GM10248 (cell line): ENCODE data around the gene SCAMP5.

ENCODE experiments used
- CTCF ChIA-PET: fragments of 300-600 bp; sonication (Branson Sonifier 250); formaldehyde crosslinking; extraction: SDS; loops from one replicate; lab custom pipeline; 2021; ENCODE audit warnings: antibody characterized with exemption; lab: Yijun Ruan, JAX
- POLR2A ChIA-PET: fragments of 350-650 bp; sonication (Branson Sonifier 250); formaldehyde crosslinking; extraction: SDS; loops from one replicate; lab custom pipeline; 2020; ENCODE audit warnings: antibody characterized with exemption; lab: Yijun Ruan, JAX
- DNase-seq: peaks from one replicate; pipeline ENCODE4 v3.0.0; 2012; ENCODE audit errors: extremely low spot score
- TF ChIP-seq, protein P1 (sequence below): IDR thresholded peaks from 2 replicates; pipeline ENCODE4 v1.5.1; 2012; ENCODE audit warnings: mild to moderate bottlenecking, low read depth; ENCODE audit errors: extremely low read depth, missing control alignments, control extremely low read depth

The SCAMP5 gene

DNA sequence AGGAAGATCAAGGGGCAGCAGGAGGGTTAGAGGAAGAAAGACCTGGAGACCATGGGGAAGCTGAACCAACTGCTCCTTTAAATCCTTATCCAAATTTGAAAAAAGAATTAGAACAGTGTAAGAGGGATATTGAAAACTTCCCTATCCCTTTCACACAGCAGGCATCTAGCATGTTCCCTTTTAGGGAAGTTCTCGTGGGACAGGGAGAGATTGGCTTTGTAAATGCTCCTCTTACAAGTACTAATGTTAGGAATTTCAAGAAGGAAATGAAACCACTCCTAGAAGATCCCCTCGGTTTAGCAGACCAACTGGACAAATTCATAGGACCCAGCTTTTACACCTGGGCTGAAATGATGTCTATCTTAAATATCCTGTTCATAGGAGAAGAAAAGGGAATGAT lies 69.5 kb downstream of the SCAMP5 start:
- TF ChIP-seq, protein P1, sequence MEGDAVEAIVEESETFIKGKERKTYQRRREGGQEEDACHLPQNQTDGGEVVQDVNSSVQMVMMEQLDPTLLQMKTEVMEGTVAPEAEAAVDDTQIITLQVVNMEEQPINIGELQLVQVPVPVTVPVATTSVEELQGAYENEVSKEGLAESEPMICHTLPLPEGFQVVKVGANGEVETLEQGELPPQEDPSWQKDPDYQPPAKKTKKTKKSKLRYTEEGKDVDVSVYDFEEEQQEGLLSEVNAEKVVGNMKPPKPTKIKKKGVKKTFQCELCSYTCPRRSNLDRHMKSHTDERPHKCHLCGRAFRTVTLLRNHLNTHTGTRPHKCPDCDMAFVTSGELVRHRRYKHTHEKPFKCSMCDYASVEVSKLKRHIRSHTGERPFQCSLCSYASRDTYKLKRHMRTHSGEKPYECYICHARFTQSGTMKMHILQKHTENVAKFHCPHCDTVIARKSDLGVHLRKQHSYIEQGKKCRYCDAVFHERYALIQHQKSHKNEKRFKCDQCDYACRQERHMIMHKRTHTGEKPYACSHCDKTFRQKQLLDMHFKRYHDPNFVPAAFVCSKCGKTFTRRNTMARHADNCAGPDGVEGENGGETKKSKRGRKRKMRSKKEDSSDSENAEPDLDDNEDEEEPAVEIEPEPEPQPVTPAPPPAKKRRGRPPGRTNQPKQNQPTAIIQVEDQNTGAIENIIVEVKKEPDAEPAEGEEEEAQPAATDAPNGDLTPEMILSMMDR = no peak
- ChIA-PET CTCF (interaction anchor here (1.4 to 3.2 kb wide), 2 partner anchors 10 to 136 kb away, joined by 3 to 16 read pairs; partner anchors contain the start of gene C15orf39), POLR2A (interaction anchor here (0.6 kb wide), 1 partner anchor 56 kb away, joined by 4 read pairs; no protein-coding TSS in a partner anchor)
- DNase-seq = no peak

DNA sequence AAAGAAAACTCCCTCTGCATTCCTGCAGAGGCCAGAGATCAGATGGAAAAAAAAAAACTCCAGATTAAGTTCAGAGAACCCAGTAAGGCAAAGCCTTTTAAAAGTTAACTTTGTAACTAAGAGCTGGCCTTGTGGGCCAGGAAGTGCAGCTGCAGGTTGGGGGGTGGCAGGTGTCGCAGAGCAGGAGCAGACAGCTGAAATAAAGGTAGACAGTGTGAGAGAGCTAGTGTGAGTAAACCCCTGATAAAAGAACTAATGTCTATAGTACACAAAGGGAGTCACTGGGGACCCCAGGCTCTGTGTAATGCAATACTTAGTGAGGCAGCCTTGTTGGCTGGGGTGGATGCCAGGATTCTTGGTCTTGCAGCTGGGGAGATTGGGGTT lies 70.1 kb downstream of the SCAMP5 start:
- no peak for DNase-seq
- TF ChIP-seq, protein P1 = no peak

DNA sequence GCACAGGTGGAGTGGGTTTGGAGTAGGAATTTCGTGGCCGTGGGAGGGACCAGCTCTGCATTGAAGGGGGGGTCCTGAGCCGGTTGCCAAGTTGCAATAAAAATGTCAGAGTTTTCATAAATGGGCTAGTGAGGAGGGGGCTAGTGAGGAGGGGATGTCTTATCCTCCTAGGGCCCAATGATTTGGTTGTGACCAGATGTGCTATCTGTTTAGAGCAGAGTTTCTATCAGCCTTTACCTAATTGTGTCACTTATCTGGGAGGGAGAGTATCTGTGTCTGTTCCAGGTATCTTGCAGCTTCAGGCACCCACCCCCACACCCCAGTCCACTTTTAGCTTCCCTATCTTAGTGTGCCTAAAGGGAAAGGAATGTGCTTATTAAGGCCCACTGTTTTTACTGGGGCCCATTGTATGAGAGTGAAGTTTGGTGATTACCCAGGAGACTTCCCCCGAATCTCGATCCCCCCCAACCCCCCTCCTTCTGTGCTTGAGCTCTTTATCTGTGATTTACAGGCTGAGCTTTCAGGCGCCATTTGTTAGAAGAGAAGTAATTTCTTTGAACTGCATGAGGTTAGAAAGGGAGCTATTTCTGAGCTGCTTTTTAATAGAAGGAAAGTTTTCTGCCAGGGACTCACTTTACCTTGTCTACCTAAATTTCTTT lies 70.6 kb downstream of the SCAMP5 start:
- CTCF ChIA-PET = interaction anchor here (1.0 to 3.2 kb wide), 8 partner anchors 8 to 138 kb away, joined by 3 to 16 read pairs (median 4); partner anchors contain the start of gene C15orf39
- no peak for DNase-seq
- TF ChIP-seq, protein P1 = no peak
- POLR2A ChIA-PET = no interaction called here

More for the DNA sequence above, 70.1 kb downstream of the SCAMP5 start:
- ChIA-PET POLR2A (interaction anchor here (0.6 kb wide), 1 partner anchor 57 kb away, joined by 4 read pairs; no protein-coding TSS in a partner anchor), CTCF (interaction anchor here (1.1 to 3.2 kb wide), 5 partner anchors 9 to 139 kb away, joined by 3 to 16 read pairs (median 4); partner anchors contain the start of gene C15orf39)

DNA sequence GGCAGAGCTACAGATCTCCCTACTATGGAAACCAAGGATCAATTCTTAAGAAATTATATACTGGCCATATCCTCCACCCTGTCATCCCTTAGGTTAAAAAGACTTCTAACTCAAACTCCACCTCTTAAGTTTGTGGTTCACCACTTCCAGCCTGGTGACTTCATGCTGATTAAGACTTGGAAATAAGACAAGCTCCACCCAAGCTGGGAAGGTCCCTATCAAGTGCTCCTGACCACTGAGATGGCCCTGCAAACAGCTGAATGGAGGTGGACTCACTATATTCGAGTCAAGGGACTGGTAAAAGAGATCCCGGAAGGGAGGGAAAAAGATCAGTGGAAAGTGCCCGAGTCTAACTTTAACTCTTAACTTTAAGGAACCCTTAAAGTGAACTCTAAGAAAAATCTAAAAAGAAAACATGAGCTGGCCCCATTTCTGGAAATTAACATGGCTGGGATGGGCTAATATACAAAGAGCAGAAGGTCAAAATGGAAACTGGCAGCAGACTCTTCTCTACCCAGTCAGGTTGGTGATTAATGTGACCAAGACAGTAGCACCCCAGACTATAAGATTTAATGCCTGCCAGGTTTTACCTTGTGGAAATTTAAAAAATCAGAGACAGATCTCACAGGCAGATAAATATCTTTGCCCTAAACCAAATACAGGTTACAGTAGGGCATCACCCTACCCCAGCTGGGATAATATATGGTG lies 71.9 kb downstream of the SCAMP5 start:
- POLR2A ChIA-PET = interaction anchor here (0.5 to 1.1 kb wide), 2 partner anchors 24 to 35 kb away, joined by 3 to 4 read pairs; no protein-coding TSS in a partner anchor
- TF ChIP-seq, protein P1 = no peak
- DNase-seq = no peak
- CTCF ChIA-PET = interaction anchor here (1.0 to 3.2 kb wide), 7 partner anchors 9 to 134 kb away, joined by 3 to 16 read pairs (median 4); partner anchors contain the start of gene C15orf39

DNA sequence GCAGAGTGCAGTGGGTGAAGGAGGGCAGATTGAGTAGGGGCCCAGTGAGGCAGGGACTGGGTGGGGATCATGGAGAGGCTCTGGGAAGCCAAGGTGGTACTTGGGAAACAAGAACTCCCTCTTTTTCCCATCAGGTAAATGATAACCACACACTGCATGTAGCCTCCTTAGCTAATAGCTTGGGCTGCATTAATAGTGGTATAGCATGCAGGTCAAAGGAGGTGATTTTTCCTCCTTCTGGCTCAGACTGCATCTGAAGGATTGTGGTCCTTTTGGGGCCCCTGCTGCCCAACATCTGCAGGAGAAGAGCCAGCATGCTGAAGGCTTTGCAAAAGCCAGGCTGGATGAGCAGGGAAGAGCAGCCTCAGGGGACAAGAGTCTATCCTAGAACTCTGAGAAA lies 73.4 kb downstream of the SCAMP5 start:
- CTCF ChIA-PET = interaction anchor here (1.4 to 3.3 kb wide), 2 partner anchors 19 to 25 kb away, joined by 3 to 17 read pairs; no protein-coding TSS in a partner anchor
- POLR2A ChIA-PET = no interaction called here
- no peak for DNase-seq
- TF ChIP-seq, protein P1 = no peak

DNA sequence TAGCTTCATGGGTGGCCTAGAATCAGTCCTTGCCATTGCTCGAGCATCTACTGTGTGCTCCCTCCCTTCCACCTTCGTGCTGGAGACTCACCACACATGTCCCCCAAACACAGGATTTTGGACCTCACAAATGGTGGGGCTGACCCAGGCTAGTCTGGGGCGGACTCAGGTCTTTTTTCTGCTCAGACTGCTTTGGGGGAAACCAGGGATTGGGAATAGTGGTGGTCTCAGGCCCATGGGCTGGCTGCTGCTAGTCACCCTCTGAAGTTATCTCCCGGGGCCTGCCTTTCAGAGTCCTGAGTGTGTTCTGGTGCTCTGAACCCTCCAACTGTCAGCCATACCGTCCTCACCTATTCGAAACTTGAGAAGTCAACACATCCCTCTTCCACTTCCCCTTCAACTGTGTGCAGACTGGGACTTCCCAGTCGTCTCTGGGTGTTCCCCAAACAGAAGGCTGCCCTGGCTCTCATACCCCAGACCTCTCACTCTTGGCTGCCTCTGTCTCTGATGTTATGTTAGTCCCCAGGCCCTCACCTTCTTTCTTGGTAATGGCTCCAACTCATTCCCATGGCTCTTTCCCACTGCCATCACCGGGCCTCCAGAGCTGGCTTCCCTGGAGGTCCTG lies 74.0 kb downstream of the SCAMP5 start:
- CTCF ChIA-PET = interaction anchor here (1.4 to 3.3 kb wide), 2 partner anchors 18 to 25 kb away, joined by 3 to 17 read pairs; no protein-coding TSS in a partner anchor
- POLR2A ChIA-PET = no interaction called here
- peak; percentile 83 for DNase-seq
- TF ChIP-seq, protein P1 = no peak
